GM19395 (cell line): Measurements from ENCODE around the gene ZNF491.
"Not testable (repeated sequence)": the region's sequence is repeated elsewhere in the genome, so short reads cannot be mapped to it uniquely, and the experiment has no call there.

Experiments used
- ATAC-seq: cut with Tn5 transposase; IDR thresholded peaks from one replicate; pipeline ENCODE4 v1.9.1; 2021; ENCODE audit warnings: mild to moderate bottlenecking, moderate library complexity; ENCODE audit not compliant: unreplicated experiment

ZNF491 gene

GRCh38 chr19:11798391-11799330 is at the start of gene ZNF491:
Gene ZNF491, plus strand, starts transcription at chr19:11798523. Its CDS starts 7,431 bp downstream, at chr19:11805954.
- peak; percentile 89 for ATAC-seq

- ATAC-seq, result no peak
These were observed 48.6 kb upstream of the ZNF491 start for GRCh38 chr19:11749751-11750150.

GRCh38 chr19:11752244-11752736 is 46.0 kb upstream of the ZNF491 start:
- no peak for ATAC-seq

- no peak for ATAC-seq
These were observed 43.7 kb upstream of the ZNF491 start for GRCh38 chr19:11754663-11755062.

- no peak for ATAC-seq
These were observed 41.4 kb upstream of the ZNF491 start for GRCh38 chr19:11756965-11757364.

- ATAC-seq, result no peak
These were observed 38.5 kb upstream of the ZNF491 start for GRCh38 chr19:11759805-11760204.

- ATAC-seq, result no peak
These were observed 35.2 kb upstream of the ZNF491 start for GRCh38 chr19:11763117-11763516.

GRCh38 chr19:11763611-11764010 is 34.7 kb upstream of the ZNF491 start:
- no peak for ATAC-seq

GRCh38 chr19:11766597-11767591 is 31.4 kb upstream of the ZNF491 start, which contains the start of gene ZNF441:
Gene ZNF441, plus strand, starts transcription at chr19:11767000. Its CDS starts 194 bp downstream, at chr19:11767194.
- ATAC-seq, result peak; percentile 88

GRCh38 chr19:11767633-11768133 is 30.6 kb upstream of the ZNF491 start:
- peak; percentile 37 for ATAC-seq

GRCh38 chr19:11769995-11770394 is 28.3 kb upstream of the ZNF491 start:
- ATAC-seq, result no peak

- ATAC-seq, result not testable (repeated sequence)
These were observed 26.8 kb upstream of the ZNF491 start for GRCh38 chr19:11771520-11771919.

- ATAC-seq, result not testable (repeated sequence)
These were observed 21.7 kb upstream of the ZNF491 start for GRCh38 chr19:11776669-11777068.

GRCh38 chr19:11780431-11781020 is 17.8 kb upstream of the ZNF491 start:
- ATAC-seq, result no peak

GRCh38 chr19:11781295-11782057 is 16.8 kb upstream of the ZNF491 start:
- no peak for ATAC-seq

- no peak for ATAC-seq
These were observed 14.6 kb upstream of the ZNF491 start for GRCh38 chr19:11783767-11784166.

GRCh38 chr19:11784356-11784755 is 14.0 kb upstream of the ZNF491 start:
- ATAC-seq, result no peak

GRCh38 chr19:11787536-11787935 is 10.8 kb upstream of the ZNF491 start:
- no peak for ATAC-seq

GRCh38 chr19:11792942-11793341 is 5.4 kb upstream of the ZNF491 start:
- ATAC-seq, result no peak

- peak; percentile 65 for ATAC-seq
These were observed 832 bp upstream of the ZNF491 start for GRCh38 chr19:11797491-11797890.
